ENCODE results near the gene TGFB1I1.

DNA sequence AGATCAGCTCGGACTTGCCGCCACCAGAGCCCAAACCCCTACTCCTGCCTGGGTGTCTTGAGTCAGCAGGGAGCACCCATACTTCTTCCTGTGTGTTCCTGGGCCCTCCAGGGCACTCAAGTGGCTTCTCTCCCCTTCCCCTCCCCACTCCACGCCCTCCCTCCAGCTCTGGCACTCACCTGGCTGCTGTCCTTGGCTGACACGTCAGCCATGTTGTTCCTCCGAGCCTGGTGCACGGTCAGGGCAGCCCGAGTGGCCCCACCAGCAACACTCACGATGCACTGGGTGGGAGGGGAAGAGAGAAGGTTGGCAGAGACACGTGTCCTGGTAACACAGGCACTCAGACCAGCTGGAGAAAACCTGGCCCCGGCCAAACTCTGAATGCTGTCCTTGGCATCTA lies 24.7 kb downstream of the TGFB1I1 start:
- TF ChIP-seq, protein P1, sequence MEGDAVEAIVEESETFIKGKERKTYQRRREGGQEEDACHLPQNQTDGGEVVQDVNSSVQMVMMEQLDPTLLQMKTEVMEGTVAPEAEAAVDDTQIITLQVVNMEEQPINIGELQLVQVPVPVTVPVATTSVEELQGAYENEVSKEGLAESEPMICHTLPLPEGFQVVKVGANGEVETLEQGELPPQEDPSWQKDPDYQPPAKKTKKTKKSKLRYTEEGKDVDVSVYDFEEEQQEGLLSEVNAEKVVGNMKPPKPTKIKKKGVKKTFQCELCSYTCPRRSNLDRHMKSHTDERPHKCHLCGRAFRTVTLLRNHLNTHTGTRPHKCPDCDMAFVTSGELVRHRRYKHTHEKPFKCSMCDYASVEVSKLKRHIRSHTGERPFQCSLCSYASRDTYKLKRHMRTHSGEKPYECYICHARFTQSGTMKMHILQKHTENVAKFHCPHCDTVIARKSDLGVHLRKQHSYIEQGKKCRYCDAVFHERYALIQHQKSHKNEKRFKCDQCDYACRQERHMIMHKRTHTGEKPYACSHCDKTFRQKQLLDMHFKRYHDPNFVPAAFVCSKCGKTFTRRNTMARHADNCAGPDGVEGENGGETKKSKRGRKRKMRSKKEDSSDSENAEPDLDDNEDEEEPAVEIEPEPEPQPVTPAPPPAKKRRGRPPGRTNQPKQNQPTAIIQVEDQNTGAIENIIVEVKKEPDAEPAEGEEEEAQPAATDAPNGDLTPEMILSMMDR (IDR thresholded peaks at IDR 0.05) = no peak
- TF ChIP-seq POLR2A (IDR thresholded peaks at IDR 0.05) = no peak

Data from lower leg skin (tissue), 3 donors.